Coronary artery (tissue), 2 donors: ENCODE results near the gene MAST4.

Experiments
- DNase-seq: peaks from one replicate; pipeline ENCODE4 v3.0.0-alpha.2; 2017; ENCODE audit warnings: low spot score
- H3K27ac ChIP-seq, 2 donors: fragments of 200-600 bp; sonication (generic); one replicate each; pipeline ENCODE4 v1.5.1; 2016 to 2019
- H3K4me3 ChIP-seq: fragments of 200-600 bp; sonication (generic); 2 replicates; pipeline ENCODE4 v1.5.1; 2016; ENCODE audit warnings: mild to moderate bottlenecking, moderate library complexity
- CTCF ChIP-seq: fragments of 200-600 bp; sonication (generic); IDR thresholded peaks from one replicate; pipeline ENCODE4 v1.5.1; 2019; ENCODE audit warnings: antibody characterized with exemption

The MAST4 gene

GRCh38 chr5:66994790-66995189 is 398.6 kb downstream of the MAST4 start:
- DNase-seq: no peak
- no peak overlapping the region for H3K27ac ChIP-seq
- no peak for TF ChIP-seq CTCF

GRCh38 chr5:67000794-67001475 is 404.7 kb downstream of the MAST4 start:
- no peak for TF ChIP-seq CTCF
- Histone ChIP-seq H3K4me3 (no peak overlapping the region), H3K27ac (no peak overlapping the region)
- no peak for DNase-seq

More at GRCh38 chr5:66994790-66995189, 398.6 kb downstream of the MAST4 start:
- no peak overlapping the region for H3K4me3 ChIP-seq

- peak overlapping the region; percentile 79 for H3K4me3 ChIP-seq
- DNase-seq: no peak
- peak overlapping the region; percentile 76 to 93 for H3K27ac ChIP-seq
- no peak for TF ChIP-seq CTCF
These were observed 406.9 kb downstream of the MAST4 start for GRCh38 chr5:67002832-67003684.

GRCh38 chr5:67003685-67003934 is 407.4 kb downstream of the MAST4 start:
- Histone ChIP-seq H3K27ac (peak overlapping the region; percentile 76 to 93), H3K4me3 (peak overlapping the region; percentile 79)
- TF ChIP-seq CTCF: no peak
- no peak for DNase-seq

- Histone ChIP-seq H3K27ac (peak overlapping the region; percentile 76 to 93), H3K4me3 (peak overlapping the region; percentile 79)
- peak; percentile 94 for DNase-seq
- no peak for TF ChIP-seq CTCF
These were observed 407.9 kb downstream of the MAST4 start for GRCh38 chr5:67003935-67004729.

- no peak for DNase-seq
- peak overlapping the region; percentile 76 to 93 for H3K27ac ChIP-seq
- no peak for TF ChIP-seq CTCF
- peak overlapping the region; percentile 79 for H3K4me3 ChIP-seq
These were observed 408.6 kb downstream of the MAST4 start for GRCh38 chr5:67004730-67005350.
